GM11168 (cell line): ENCODE measurements around the gene MAGEA4.
"Not testable (repeated sequence)": the region's sequence is repeated elsewhere in the genome, so short reads cannot be mapped to it uniquely, and the experiment has no call there.

Source experiments
- in situ Hi-C: fragments of 300-500 bp; cut with MboI; formaldehyde crosslinking; loops from one replicate; pipeline ENCODE4 v1.12.0; 2022; ENCODE audit warnings: low sequenced_read_pairs; ENCODE audit not compliant: unreplicated experiment

The MAGEA4 gene

GRCh38 chrX:151912780-151913179, at the start of gene MAGEA4:
Gene MAGEA4 (plus strand): TSS chrX:151912889. CDS start chrX:151923665, 10,776 bp downstream.
- in situ Hi-C loops = no loop called here

- in situ Hi-C loops = no loop called here
These were observed 42.1 kb upstream of the MAGEA4 start for GRCh38 chrX:151870602-151871001.

- in situ Hi-C loops = no loop called here
These were observed 41.4 kb upstream of the MAGEA4 start for GRCh38 chrX:151871244-151871643.

- in situ Hi-C loops = no loop called here
These were observed 39.6 kb upstream of the MAGEA4 start for GRCh38 chrX:151873096-151873495.

- in situ Hi-C loops = no loop called here
These were observed 37.2 kb upstream of the MAGEA4 start for GRCh38 chrX:151875270-151876026.

- in situ Hi-C loops = no loop called here
These were observed 34.1 kb upstream of the MAGEA4 start for GRCh38 chrX:151878574-151878973.

- in situ Hi-C loops = no loop called here
These were observed 32.8 kb upstream of the MAGEA4 start for GRCh38 chrX:151879856-151880255.

- in situ Hi-C loops = no loop called here
These were observed 31.8 kb upstream of the MAGEA4 start for GRCh38 chrX:151880895-151881294.

GRCh38 chrX:151889421-151889820, 23.3 kb upstream of the MAGEA4 start:
- in situ Hi-C loops = no loop called here

- in situ Hi-C loops = no loop called here
These were observed 15.8 kb upstream of the MAGEA4 start for GRCh38 chrX:151896734-151897474.

GRCh38 chrX:151899622-151900021, 13.1 kb upstream of the MAGEA4 start:
- in situ Hi-C loops = no loop called here

- in situ Hi-C loops = no loop called here
These were observed 10.9 kb upstream of the MAGEA4 start for GRCh38 chrX:151901826-151902225.

- in situ Hi-C loops = no loop called here
These were observed 9.7 kb upstream of the MAGEA4 start for GRCh38 chrX:151902813-151903591.

GRCh38 chrX:151904989-151905388, 7.7 kb upstream of the MAGEA4 start:
- in situ Hi-C loops = no loop called here

- in situ Hi-C loops = no loop called here
These were observed 468 bp upstream of the MAGEA4 start for GRCh38 chrX:151912221-151912620.

- in situ Hi-C loops = not testable (repeated sequence)
These were observed 6.0 kb downstream of the MAGEA4 start for GRCh38 chrX:151918736-151919135.

GRCh38 chrX:151919610-151920009, 6.9 kb downstream of the MAGEA4 start:
- in situ Hi-C loops = no loop called here

GRCh38 chrX:151920101-151920500, 7.4 kb downstream of the MAGEA4 start:
- in situ Hi-C loops = no loop called here

GRCh38 chrX:151920530-151920929, 7.8 kb downstream of the MAGEA4 start:
- in situ Hi-C loops = no loop called here

GRCh38 chrX:151921292-151921691, 8.6 kb downstream of the MAGEA4 start:
- in situ Hi-C loops = no loop called here

GRCh38 chrX:151921866-151922265, 9.2 kb downstream of the MAGEA4 start:
- in situ Hi-C loops = no loop called here
